HG03064 (cell line): ENCODE measurements around the gene SCN4A.
"Not testable (repeated sequence)": the region's sequence is repeated elsewhere in the genome, so short reads cannot be mapped to it uniquely, and the experiment has no call there.

Experiments
- ATAC-seq: cut with Tn5 transposase; IDR thresholded peaks from one replicate; pipeline ENCODE4 v1.9.1; 2021; ENCODE audit warnings: low read depth; ENCODE audit not compliant: unreplicated experiment

SCN4A gene

GRCh38 chr17:63889026-63889848 is 83.5 kb downstream of the SCN4A start:
- ATAC-seq: not testable (repeated sequence)
